Esophagus muscularis mucosa (tissue), 4 donors: ENCODE results near the gene DMD. TPM values are rescaled to one million over a fixed set of nuclear protein-coding genes. Genes with fewer than 3 reads are reported as not detected.

ENCODE experiments used
- DNase-seq: peaks from one replicate; pipeline ENCODE4 v3.0.0-alpha.2; 2017; ENCODE audit errors: extremely low spot score
- H3K27ac ChIP-seq, 4 donors: fragments of 200-600 bp; sonication (generic); replicated peaks in 1 of 4; 1 replicate in 3 of 4; 2 replicates in 1 of 4; pipeline ENCODE4 v1.5.1; 2016 to 2019; ENCODE audit warnings: mild to moderate bottlenecking in 1 of 4
- H3K27me3 ChIP-seq, 4 donors: fragments of 200-600 bp; sonication (generic); one replicate each; pipeline versions ENCODE4 v1.5.1 to v1.6.0; 2016 to 2019
- H3K36me3 ChIP-seq, 4 donors: fragments of 200-600 bp; sonication (generic); one replicate each; pipeline ENCODE4 v1.5.1; 2016 to 2019
- H3K4me1 ChIP-seq, 4 donors: fragments of 200-600 bp; sonication (generic); one replicate each; pipeline ENCODE4 v1.5.1; 2016 to 2019
- H3K4me3 ChIP-seq, 4 donors: fragments of 200-600 bp; sonication (generic); 1 replicate in 2 of 4; 2 replicates in 2 of 4; pipeline ENCODE4 v1.5.1; 2016 to 2019; ENCODE audit warnings: mild to moderate bottlenecking in 4 of 4, moderate library complexity in 1 of 4
- H3K9me3 ChIP-seq, 4 donors: fragments of 200-600 bp; sonication (generic); 1 replicate in 3 of 4; 2 replicates in 1 of 4; pipeline ENCODE4 v1.5.1; 2016 to 2019
- EP300 ChIP-seq: sonication (generic); formaldehyde crosslinking; IDR thresholded peaks from one replicate; pipeline ENCODE4 v1.6.1; 2017; ENCODE audit warnings: antibody characterized with exemption
- POLR2A ChIP-seq: fragments of 450-650 bp; IDR thresholded peaks from one replicate; pipeline ENCODE4 v1.6.1; 2017; ENCODE audit warnings: antibody characterized with exemption, moderate library complexity, mild to moderate bottlenecking, low read depth
- POLR2AphosphoS5 ChIP-seq, 2 donors: sonication (generic); formaldehyde crosslinking; IDR thresholded peaks; one replicate each; pipeline ENCODE4 v1.6.1; 2017; ENCODE audit warnings: antibody characterized with exemption in 2 of 2
- WGBS: methylation state at CpG from one replicate; pipeline ENCODE4 v1.1.5; 2018; 5-methylcytosine and 5-hydroxymethylcytosine counted together
- intact Hi-C: fragments of 100-400 bp; cut with DNase I; formaldehyde crosslinking; loops from one replicate; pipeline ENCODE4 v1.15.1; 2023
- total RNA-seq, 4 donors: library from RNA; depleted of rRNA; stranded (reverse); fragments of >200 nt; gene quantifications; one replicate each; pipeline versions ENCODE4 v1.1.0 to v1.2.1, GENCODE V29; 2016
- TF ChIP-seq, protein P1 (sequence below), 3 experiments: fragments of 200-600 bp in 2 of 3; fragments of 450-650 bp in 1 of 3; sonication (generic) in 2 of 3; IDR thresholded peaks; one replicate each; pipeline ENCODE4 v1.5.1; 2017 to 2019; ENCODE audit warnings: antibody characterized with exemption in 3 of 3, mild to moderate bottlenecking in 2 of 3, moderate library complexity in 1 of 3

The DMD gene
- total RNA-seq, 4 donors from 2014 or later: 127 to 210 (median 188) TPM

DNA sequence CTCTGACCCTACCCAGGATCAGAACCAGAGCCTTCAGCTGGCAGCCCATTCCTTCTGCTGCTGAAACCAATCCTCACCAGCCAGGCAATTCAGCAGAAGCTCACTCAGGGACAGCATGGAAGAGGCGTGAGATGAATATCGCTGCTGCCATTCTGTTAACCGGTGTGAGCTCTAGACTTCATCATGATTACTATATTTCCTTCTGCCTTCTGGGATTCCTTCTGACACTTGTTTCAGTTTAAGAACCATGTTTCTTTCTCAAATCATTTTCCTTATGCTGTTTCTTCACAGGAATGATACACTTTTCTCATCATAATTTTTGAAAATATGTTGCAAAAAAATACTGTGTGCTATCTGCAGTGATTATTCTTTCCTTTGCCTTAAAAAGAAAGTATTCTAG lies 1666.2 kb downstream of the DMD start:
- Histone ChIP-seq H3K9me3 (no peaks in the 10 kb centered on the region), H3K4me1 (no peaks in the 10 kb centered on the region), H3K36me3 (no peaks in the 10 kb centered on the region), H3K27ac (no peak overlapping the region), H3K27me3 (no peaks in the 10 kb centered on the region), H3K4me3 (no peak overlapping the region)
- no peak for DNase-seq
- intact Hi-C loops: no loop called here
- WGBS: 95% methylated on average over 3 of the region's 3 CpGs
- TF ChIP-seq, protein P1, sequence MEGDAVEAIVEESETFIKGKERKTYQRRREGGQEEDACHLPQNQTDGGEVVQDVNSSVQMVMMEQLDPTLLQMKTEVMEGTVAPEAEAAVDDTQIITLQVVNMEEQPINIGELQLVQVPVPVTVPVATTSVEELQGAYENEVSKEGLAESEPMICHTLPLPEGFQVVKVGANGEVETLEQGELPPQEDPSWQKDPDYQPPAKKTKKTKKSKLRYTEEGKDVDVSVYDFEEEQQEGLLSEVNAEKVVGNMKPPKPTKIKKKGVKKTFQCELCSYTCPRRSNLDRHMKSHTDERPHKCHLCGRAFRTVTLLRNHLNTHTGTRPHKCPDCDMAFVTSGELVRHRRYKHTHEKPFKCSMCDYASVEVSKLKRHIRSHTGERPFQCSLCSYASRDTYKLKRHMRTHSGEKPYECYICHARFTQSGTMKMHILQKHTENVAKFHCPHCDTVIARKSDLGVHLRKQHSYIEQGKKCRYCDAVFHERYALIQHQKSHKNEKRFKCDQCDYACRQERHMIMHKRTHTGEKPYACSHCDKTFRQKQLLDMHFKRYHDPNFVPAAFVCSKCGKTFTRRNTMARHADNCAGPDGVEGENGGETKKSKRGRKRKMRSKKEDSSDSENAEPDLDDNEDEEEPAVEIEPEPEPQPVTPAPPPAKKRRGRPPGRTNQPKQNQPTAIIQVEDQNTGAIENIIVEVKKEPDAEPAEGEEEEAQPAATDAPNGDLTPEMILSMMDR (IDR thresholded peaks at IDR 0.05): no peak
- TF ChIP-seq POLR2AphosphoS5 (IDR thresholded peaks at IDR 0.05) (no peak), POLR2A (no peak)

- DNase-seq: no peak
- intact Hi-C loops: no loop called here
Observed at GRCh38 chrX:31543634-31544033, 1667.7 kb downstream of the DMD start.

DNA sequence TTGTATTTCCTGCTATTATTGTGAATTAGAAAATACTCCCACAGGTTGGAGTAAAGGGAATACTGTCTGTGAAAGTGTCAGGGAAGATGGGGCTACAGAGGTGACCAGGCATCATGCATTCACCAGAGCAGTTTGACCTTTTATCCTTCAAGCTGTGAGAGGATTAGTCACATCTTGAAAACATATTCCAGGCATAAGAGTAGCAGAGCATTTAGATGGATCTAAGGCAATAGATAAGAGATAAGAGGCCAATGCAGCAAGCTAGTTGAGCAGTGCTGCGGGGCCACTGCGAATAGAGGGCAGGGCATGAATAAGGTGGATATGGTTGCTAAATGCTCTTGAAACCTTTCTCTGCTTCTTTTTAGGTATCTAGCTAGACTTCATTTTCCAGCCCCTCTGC lies 1668.8 kb downstream of the DMD start:
- TF ChIP-seq, protein P1 (IDR thresholded peaks at IDR 0.05): no peak
- TF ChIP-seq POLR2A: no peak
- TF ChIP-seq EP300: no peak
- no peak for TF ChIP-seq POLR2AphosphoS5 (IDR thresholded peaks at IDR 0.05)
- Histone ChIP-seq H3K27me3 (no peaks in the 10 kb centered on the region), H3K36me3 (no peaks in the 10 kb centered on the region), H3K4me1 (no peaks in the 10 kb centered on the region), H3K4me3 (no peak overlapping the region), H3K9me3 (no peaks in the 10 kb centered on the region), H3K27ac (no peak overlapping the region)
- WGBS: 98% methylated on average over 2 of the region's 2 CpGs
- intact Hi-C loops: no loop called here
- no peak for DNase-seq

More at GRCh38 chrX:31543634-31544033, 1667.7 kb downstream of the DMD start:
- TF ChIP-seq POLR2A: no peak
- TF ChIP-seq POLR2AphosphoS5 (IDR thresholded peaks at IDR 0.05): no peak
- TF ChIP-seq EP300: no peak
- TF ChIP-seq, protein P1 (IDR thresholded peaks at IDR 0.05): no peak
- no peaks in the 10 kb centered on the region for H3K27me3 ChIP-seq
- 73% methylated on average over 3 of the region's 3 CpGs for WGBS
- no peaks in the 10 kb centered on the region for H3K4me1 ChIP-seq
- no peaks in the 10 kb centered on the region for H3K9me3 ChIP-seq
- H3K4me3 ChIP-seq: no peak overlapping the region
- H3K27ac ChIP-seq: no peak overlapping the region
- no peaks in the 10 kb centered on the region for H3K36me3 ChIP-seq

GRCh38 chrX:31540313-31540712 lies 1671.0 kb downstream of the DMD start:
- 89% methylated on average over 2 of the region's 2 CpGs for WGBS
- intact Hi-C loops: no loop called here
- no peak overlapping the region for H3K4me3 ChIP-seq
- TF ChIP-seq, protein P1 (IDR thresholded peaks at IDR 0.05): no peak
- TF ChIP-seq POLR2AphosphoS5 (IDR thresholded peaks at IDR 0.05) (no peak), EP300 (no peak), POLR2A (no peak)
- no peak overlapping the region for H3K27ac ChIP-seq
- no peak for DNase-seq
- no peaks in the 10 kb centered on the region for H3K4me1 ChIP-seq
- H3K27me3 ChIP-seq: no peaks in the 10 kb centered on the region
- no peaks in the 10 kb centered on the region for H3K9me3 ChIP-seq
- no peaks in the 10 kb centered on the region for H3K36me3 ChIP-seq

- no peak overlapping the region for H3K4me3 ChIP-seq
- H3K4me1 ChIP-seq: no peaks in the 10 kb centered on the region
- no peaks in the 10 kb centered on the region for H3K9me3 ChIP-seq
- no peak overlapping the region for H3K27ac ChIP-seq
- no peaks in the 10 kb centered on the region for H3K36me3 ChIP-seq
- DNase-seq: no peak
- WGBS: 59% methylated on average over 7 of the region's 7 CpGs
- TF ChIP-seq POLR2AphosphoS5 (IDR thresholded peaks at IDR 0.05) (no peak), POLR2A (no peak), EP300 (no peak)
- TF ChIP-seq, protein P1 (IDR thresholded peaks at IDR 0.05): no peak
- no peaks in the 10 kb centered on the region for H3K27me3 ChIP-seq
- intact Hi-C loops: no loop called here
Observed at GRCh38 chrX:31527455-31528126, 1683.8 kb downstream of the DMD start.
